ENCODE results near the gene STIM1.

DNA sequence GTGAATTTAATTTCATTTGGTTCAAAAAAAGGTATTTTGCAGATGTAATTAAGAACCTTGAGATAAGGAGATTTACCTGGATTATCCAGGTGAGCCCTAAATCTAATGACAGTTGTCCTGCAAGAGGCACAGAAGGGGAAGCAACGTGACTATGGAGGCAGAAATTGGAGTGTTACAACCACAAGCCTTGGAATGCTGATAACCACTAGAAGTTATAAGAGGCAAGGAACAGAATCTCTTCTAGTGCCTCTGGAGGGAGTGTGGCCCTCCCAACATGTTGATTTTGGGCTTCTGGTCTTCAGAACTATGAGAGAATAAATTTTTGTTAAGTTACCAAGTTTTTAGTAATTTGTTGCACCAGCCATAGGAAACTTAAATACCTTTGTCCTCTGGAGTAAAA, 271.9 kb downstream of the STIM1 start:
- no peak for TF ChIP-seq YY1 (IDR thresholded peaks at IDR 0.05; ENCODE audit: insufficient read depth, insufficient read length)
- TF ChIP-seq ZNF274 (IDR thresholded peaks at IDR 0.05; ENCODE audit: low read depth, low read length), result no peak
- no peak for TF ChIP-seq SUZ12 (IDR thresholded peaks at IDR 0.05; ENCODE audit: extremely low read depth, insufficient read depth, insufficient read length)
